NCI-H446 treated with DMSO at 0.1 percent for 48 hours (cell line): ENCODE measurements around the gene PSD.

Experiments used
- DNase-seq: peaks from one replicate; lab custom pipeline; 2025; lab: John Stamatoyannopoulos, UW

The PSD gene

GRCh38 chr10:102384053-102384452 is 34.5 kb downstream of the PSD start:
- no peak for DNase-seq

DNA sequence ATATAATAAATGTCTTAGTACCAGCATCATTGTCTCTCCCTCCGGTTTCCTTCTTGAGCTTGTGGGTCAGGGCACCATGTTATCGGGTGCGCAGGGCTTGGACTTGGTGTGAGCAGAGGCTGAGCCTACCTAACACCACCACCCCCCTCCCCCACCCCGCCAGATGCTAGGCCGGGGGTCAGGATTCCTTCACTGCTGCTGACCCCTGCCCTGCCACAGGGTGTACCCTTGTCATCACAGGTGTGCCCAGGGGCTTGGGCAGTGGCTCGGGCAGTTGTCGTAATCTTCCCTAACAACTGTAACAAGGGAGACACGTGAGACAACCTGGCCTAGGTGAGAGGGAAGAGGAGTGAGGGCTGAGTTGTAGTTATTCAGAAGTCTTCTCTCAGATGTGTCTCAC is 35.7 kb downstream of the PSD start:
- no peak for DNase-seq

- no peak for DNase-seq
Measured at GRCh38 chr10:102381983-102382382, 36.6 kb downstream of the PSD start.

DNA sequence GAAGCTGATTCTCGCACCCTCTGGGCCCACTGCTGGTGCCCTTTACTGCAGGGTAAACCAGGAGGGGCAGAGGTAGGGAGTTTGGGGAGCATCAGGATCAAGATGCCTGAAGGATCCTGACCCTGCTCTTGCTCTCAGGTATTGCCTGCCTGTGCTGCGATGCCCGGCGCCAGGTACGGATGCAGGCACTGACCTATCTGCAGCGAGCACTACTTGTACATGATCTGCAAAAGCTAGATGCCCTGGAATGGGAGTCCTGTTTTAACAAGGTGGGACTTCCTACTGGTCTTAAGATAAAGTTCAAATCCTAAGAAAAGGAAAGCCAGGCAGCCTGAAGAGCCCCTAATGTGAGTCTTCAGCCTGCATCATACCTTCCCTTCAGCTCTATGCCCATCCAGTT is 39.2 kb downstream of the PSD start:
- no peak for DNase-seq

DNA sequence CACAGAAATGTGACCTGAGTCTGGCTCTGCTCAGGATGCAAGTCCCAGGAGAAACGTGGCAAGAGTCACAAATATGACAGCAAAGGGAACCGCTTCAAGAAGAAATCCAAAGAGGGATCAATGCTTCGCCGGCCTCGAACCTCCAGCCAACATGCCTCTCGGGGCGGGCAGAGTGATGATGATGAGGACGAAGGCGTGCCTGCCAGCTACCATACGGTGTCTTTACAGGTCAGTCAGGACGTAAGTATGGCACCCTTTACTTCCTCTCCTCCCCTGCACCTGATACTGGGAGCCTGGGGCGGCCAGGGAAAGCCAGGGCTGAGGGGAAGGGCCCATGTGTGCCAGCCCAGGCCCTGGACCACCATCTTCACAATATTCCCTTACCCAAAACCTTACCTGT is 41.7 kb downstream of the PSD start:
- no peak for DNase-seq

- no peak for DNase-seq
Measured at GRCh38 chr10:102375867-102376266, 42.7 kb downstream of the PSD start.

DNA sequence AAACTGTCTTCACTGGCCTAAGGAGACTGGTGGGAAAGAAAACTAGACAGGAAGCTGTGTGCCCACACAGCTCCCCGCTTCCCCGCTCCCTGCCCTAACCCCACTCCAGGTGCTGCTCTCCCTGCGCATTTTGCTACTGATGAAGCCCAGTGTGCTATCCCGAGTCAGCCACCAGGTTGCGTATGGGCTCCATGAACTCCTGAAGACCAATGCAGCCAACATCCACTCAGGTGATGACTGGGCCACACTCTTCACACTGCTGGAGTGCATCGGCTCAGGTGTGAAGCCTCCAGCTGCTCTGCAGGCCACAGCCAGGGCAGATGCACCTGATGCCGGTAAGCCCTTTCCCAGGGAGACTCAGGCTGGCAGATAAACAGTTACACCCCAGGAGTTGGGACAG is 43.3 kb downstream of the PSD start:
- no peak for DNase-seq

- no peak for DNase-seq
Measured at GRCh38 chr10:102371295-102371694, 47.3 kb downstream of the PSD start.

- DNase-seq = no peak
Measured at GRCh38 chr10:102368077-102368476, 50.5 kb downstream of the PSD start.

DNA sequence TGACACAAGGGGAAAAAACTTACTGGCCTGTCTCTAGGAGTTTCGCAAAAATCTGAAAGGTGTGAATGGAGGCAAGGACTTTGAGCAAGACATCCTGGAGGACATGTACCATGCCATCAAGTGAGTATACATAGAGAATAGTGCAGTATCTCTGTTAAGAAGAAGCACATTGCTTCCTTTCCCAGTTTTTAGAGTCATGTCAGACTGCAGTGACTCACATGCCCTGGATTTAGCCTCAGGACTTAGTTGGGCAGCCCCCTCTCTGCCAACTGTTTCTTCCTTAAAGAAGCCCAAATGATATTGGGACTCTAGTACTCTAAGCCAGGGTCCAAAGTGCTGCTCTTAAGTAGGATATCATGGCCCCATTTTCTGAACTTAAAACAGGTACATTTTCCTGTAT is 51.1 kb downstream of the PSD start:
- no peak for DNase-seq

DNA sequence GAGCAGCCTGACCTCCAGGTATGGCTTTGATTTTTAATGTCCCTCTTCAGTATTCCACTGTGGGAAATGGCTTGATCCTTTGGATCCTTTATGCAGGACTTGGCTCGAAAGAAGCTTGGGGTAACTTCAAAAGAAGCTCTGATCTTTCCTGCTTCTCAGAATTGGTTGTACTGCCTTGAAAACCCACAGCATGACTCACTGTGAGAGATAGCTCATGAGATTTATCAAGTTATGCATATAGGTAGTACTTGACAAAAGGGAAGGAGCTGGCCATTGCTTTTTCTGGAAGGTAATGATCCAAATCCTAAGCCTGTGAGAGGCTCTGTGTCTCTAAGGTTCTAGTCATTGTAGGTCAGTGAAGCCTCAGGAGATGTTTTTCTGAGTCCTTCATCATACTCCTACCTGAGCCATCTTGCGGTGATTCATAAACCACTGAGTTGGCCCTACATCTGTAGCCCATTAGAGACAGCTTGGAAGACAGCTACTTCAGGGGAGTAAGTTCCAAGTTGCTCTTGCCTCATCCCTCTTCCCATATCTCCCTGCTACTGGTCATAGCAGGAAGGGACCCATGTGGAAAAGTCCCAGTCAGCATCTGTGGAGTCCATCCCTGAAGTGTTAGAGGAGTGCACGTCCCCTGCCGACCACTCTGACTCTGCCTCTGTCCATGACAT is 59.7 kb downstream of the PSD start:
- DNase-seq = no peak

DNA sequence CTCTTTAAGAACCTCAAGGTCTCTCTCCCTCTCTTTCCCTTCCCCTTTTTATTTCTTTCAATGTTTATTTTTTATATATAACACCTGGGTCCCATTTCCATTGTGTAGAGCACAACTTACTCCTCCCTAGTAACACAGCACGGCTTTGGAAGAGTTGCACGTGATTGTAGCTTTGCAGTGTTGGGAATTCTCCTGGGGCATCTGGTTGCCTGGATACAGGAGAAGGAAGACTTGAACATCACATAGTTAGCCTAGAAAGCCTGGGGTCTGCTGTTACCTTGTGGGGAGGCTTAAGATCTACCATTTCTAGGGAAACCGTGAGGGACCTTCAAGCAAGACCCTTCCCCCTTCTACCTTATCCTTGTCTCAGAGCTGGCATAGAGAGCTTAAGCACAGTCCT is 64.1 kb downstream of the PSD start:
- no peak for DNase-seq
